Left lung (tissue), 10 donors: Measurements from ENCODE around the gene MICAL2. TPM values are rescaled to one million over a fixed set of nuclear protein-coding genes. Genes with fewer than 3 reads are reported as not detected.

Source experiments
- ATAC-seq: fragments of 200-7000 bp; cut with Tn5 transposase; one replicate; pipeline ENCODE4 v1.9.1; 2020; ENCODE audit warnings: moderate library complexity
- DNase-seq, 4 donors: peaks; one replicate each; pipeline ENCODE4 v3.0.0-alpha.2; 2013 to 2020
- H3K27ac ChIP-seq, 2 donors: fragments of 200-600 bp; sonication (generic) in 1 of 2; one replicate each; pipeline versions ENCODE4 v1.5.0 to v1.8.0; 2020 to 2021
- H3K27me3 ChIP-seq, 2 donors: fragments of 200-600 bp; sonication (generic) in 1 of 2; one replicate each; pipeline versions ENCODE4 v1.5.0 to v1.8.0; 2020 to 2021
- H3K36me3 ChIP-seq, 2 donors: fragments of 200-600 bp; sonication (generic) in 1 of 2; one replicate each; pipeline versions ENCODE4 v1.5.0 to v1.8.0; 2020 to 2021
- H3K4me1 ChIP-seq, 2 donors: fragments of 200-600 bp; one replicate each; pipeline ENCODE4 v1.8.0; 2021
- H3K4me3 ChIP-seq, 2 donors: fragments of 200-600 bp; sonication (generic) in 1 of 2; one replicate each; pipeline versions ENCODE4 v1.5.0 to v1.8.0; 2020 to 2021; ENCODE audit warnings: mild to moderate bottlenecking in 1 of 2
- H3K9me3 ChIP-seq, 2 donors: fragments of 200-600 bp; sonication (generic) in 1 of 2; one replicate each; pipeline versions ENCODE4 v1.5.0 to v1.8.0; 2020 to 2021
- intact Hi-C, 2 donors: fragments of 100-400 bp; cut with DNase I; formaldehyde crosslinking; loops; one replicate each; pipeline versions ENCODE4 v1.11.2 to v1.14.2; 2022
- polyA plus RNA-seq, 6 donors: library from polyadenylated mRNA; unstranded; fragments of 120-200 nt; gene quantifications; one replicate each; pipeline ENCODE4 v1.2.1, GENCODE V29; 2013; ENCODE audit not compliant: insufficient read length in 6 of 6
- total RNA-seq, 2 donors: library from RNA; stranded (reverse); fragmentation: NEBNext Ultra II Directional; extraction: Animal tissue kit (Norgen Biotek cat#: 25700); gene quantifications; one replicate each; pipeline ENCODE4 v1.2.1, GENCODE V29; 2021
- TF ChIP-seq, protein P1 (sequence below), 2 donors: fragments of 200-600 bp; sonication (generic) in 1 of 2; IDR thresholded peaks; one replicate each; pipeline versions ENCODE4 v1.5.0 to v1.8.0; 2021; ENCODE audit warnings: antibody characterized with exemption in 2 of 2
- donor health status: DM: no; HTN: yes; CAD: no.
- donor health status: DM: no; HTN: no; CAD: no.

The MICAL2 gene
- total and polyA plus RNA-seq, 8 donors = 49.8 to 293 (median 89.4) TPM

DNA sequence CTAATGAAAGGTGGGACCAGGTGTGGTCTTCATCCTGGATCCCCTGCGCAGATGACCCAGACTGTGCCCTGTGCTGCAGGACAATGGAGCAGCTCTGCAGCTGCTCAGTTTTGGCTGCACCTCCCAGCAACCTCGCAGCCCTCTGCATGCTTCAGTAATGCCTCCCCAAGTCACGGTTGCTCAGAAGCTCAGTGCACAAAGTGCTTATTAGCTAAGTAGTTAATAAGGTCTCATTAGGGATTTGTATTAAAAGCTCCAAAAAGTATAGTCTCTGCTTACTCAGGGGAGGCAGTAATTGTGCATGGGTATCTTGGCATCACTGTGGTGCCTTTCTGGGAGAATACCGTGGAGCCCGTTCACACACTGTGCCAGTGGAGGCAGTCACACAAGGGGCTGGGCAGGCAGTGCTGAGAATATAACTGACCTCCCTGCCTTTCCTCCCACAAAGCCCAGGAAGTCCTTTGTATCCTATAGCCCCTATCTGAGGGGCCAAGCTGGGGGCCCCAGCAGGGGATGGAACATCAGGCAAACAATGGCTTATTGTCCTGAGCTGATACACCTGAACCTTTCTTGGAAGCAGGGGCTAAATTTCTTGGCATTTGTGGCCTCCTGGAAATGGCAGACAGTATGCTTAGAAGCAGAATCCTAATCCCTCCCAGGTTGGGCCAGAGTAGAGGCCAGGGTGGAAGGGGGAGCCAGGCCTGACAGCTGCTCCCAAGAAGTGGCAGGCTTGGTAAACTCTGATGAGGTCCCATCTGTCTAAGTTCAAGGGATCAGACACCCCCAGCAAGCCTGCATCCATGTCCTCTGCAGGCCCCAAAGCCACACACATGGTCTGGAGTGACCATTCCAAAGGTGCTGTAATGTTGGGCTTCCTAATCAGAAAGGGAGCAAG lies 141.5 kb downstream of the MICAL2 start:
- TF ChIP-seq, protein P1, sequence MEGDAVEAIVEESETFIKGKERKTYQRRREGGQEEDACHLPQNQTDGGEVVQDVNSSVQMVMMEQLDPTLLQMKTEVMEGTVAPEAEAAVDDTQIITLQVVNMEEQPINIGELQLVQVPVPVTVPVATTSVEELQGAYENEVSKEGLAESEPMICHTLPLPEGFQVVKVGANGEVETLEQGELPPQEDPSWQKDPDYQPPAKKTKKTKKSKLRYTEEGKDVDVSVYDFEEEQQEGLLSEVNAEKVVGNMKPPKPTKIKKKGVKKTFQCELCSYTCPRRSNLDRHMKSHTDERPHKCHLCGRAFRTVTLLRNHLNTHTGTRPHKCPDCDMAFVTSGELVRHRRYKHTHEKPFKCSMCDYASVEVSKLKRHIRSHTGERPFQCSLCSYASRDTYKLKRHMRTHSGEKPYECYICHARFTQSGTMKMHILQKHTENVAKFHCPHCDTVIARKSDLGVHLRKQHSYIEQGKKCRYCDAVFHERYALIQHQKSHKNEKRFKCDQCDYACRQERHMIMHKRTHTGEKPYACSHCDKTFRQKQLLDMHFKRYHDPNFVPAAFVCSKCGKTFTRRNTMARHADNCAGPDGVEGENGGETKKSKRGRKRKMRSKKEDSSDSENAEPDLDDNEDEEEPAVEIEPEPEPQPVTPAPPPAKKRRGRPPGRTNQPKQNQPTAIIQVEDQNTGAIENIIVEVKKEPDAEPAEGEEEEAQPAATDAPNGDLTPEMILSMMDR (IDR thresholded peaks at IDR 0.05) = no peak
- no peak for DNase-seq
- Histone ChIP-seq H3K9me3 (no peaks in the 10 kb centered on the region), H3K27ac (no peak overlapping the region), H3K4me3 (no peak overlapping the region), H3K4me1 (peaks cover 0 to 9% of the 10 kb centered on the region in 2 donors), H3K36me3 (peaks cover 0 to 63% of the 10 kb centered on the region in 2 donors), H3K27me3 (no peaks in the 10 kb centered on the region)
- no peak for ATAC-seq
- intact Hi-C loops = loop anchor here in 1 of 2 donors (5.0 kb wide), 1 partner anchor 180 kb away; no protein-coding TSS in a partner anchor

DNA sequence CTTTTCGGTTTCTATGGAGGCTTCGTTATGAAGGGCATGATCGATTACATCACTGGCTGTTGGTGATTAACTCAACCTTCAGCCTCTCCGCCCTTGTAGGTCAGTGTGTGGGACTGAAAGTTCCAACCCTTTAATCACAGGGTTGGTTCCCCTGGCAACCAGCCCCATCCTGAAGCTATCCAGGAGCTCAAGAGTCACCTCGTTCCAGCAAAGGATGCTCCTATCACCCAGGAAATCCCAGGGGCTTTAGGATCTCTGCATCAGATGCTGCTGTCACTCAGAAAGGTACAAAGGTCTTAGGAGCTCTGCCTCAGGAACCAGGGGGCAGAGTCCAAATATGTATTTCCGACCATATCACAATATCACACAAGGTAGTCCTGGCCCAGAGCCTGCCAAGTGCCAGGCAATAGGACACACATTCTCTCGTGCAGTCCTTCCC lies 143.5 kb downstream of the MICAL2 start:
- intact Hi-C loops = loop anchor here in 1 of 2 donors (5.0 kb wide), 1 partner anchor 182 kb away; no protein-coding TSS in a partner anchor
- DNase-seq = no peak
- Histone ChIP-seq H3K36me3 (peaks cover 0 to 79% of the 10 kb centered on the region in 2 donors), H3K4me1 (peaks cover 0 to 4% of the 10 kb centered on the region in 2 donors), H3K4me3 (no peak overlapping the region), H3K27me3 (no peaks in the 10 kb centered on the region), H3K27ac (no peak overlapping the region), H3K9me3 (no peaks in the 10 kb centered on the region)
- TF ChIP-seq, protein P1 (IDR thresholded peaks at IDR 0.05) = no peak
- no peak for ATAC-seq

DNA sequence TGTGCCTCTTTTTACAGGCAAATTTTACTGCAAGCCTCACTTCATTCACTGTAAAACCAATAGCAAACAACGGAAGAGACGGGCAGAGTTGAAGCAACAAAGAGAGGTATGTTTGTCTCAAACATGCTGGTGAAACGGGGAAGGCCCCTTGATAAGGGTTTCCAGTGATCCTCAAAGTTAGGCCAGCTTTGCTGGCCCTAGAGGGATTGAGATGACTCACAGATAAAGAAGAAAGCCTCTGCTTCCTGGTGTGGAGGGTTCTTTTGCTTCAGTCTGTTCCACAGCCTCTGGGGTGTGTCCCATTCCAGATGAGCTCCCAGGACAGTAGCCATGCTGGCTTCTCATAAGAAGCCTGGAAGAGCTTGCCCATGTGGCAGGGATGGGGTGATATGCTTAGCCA lies 148.1 kb downstream of the MICAL2 start:
- H3K9me3 ChIP-seq = no peaks in the 10 kb centered on the region
- no peak for DNase-seq
- peak overlapping the region in 1 of 2 donors; percentile 9 for H3K27ac ChIP-seq
- H3K27me3 ChIP-seq = no peaks in the 10 kb centered on the region
- H3K36me3 ChIP-seq = peaks cover 6 to 90% of the 10 kb centered on the region in 2 donors
- ATAC-seq = peak; percentile 85
- no peak overlapping the region for H3K4me3 ChIP-seq
- intact Hi-C loops = no loop called here
- no peaks in the 10 kb centered on the region for H3K4me1 ChIP-seq
- TF ChIP-seq, protein P1 (IDR thresholded peaks at IDR 0.05) = no peak

DNA sequence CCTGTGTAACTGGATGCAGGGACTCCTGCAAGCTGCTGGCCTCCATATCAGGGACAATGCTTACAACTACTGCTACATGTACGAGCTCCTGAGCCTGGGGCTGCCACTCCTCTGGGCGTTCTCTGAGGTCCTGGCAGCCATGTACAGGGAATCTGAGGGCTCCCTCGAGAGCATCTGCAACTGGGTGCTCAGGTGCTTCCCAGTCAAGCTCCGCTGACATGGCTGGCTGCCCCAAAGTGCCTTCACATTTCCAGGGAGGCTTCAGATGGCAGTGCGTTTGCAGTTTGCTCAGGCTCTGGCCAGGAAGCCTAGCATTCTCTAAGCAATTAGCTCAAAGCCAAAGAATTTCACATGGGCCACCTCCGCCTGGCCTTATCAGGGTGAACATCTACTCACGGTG lies 149.6 kb downstream of the MICAL2 start:
- intact Hi-C loops = no loop called here
- Histone ChIP-seq H3K4me1 (no peaks in the 10 kb centered on the region), H3K27me3 (no peaks in the 10 kb centered on the region), H3K4me3 (no peak overlapping the region), H3K36me3 (peaks cover 6 to 95% of the 10 kb centered on the region in 2 donors), H3K27ac (no peak overlapping the region), H3K9me3 (no peaks in the 10 kb centered on the region)
- ATAC-seq (no peak), DNase-seq (no peak)
- TF ChIP-seq, protein P1 (IDR thresholded peaks at IDR 0.05) = no peak

DNA sequence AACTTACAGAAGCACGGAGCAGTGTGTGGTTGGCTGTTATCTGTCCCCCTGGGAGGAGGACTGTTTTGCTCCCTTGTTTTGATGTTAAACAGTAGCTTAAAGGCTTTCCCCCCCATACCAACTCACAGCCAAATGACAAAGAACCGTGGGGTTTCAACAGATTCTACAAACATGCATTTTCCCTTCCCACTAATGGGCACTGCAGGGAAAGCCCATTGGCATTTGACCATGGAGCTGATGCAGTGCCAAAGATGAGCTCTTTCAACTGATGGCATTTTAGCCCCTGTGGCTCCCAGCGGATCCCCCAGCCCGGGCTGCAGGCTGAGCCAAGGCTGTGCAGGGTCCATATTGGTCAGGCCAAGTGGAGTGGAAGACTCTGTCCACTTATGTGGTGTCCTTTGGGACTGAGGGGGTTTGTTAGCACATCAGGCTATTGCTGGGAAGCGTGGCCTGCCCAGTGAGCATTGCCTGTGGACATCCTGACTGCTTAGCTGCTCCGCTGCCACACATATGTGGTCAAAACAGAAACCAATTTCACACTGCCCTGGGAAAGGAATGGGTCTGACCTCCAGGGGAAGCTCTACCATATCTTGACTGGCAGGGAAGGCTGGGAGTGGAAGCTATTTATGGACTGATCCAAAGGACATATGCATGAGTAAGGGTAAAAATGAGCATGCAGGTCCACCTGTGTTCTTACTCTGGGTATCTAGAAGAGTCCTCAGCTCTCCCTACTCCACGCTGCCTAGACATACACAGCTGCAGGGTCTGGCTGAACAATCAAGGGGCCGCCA lies 150.5 kb downstream of the MICAL2 start:
- Histone ChIP-seq H3K36me3 (peaks cover 6 to 86% of the 10 kb centered on the region in 2 donors), H3K4me1 (no peaks in the 10 kb centered on the region), H3K9me3 (no peaks in the 10 kb centered on the region), H3K4me3 (no peak overlapping the region), H3K27me3 (no peaks in the 10 kb centered on the region), H3K27ac (no peak overlapping the region)
- ATAC-seq = no peak
- intact Hi-C loops = no loop called here
- TF ChIP-seq, protein P1 (IDR thresholded peaks at IDR 0.05) = no peak
- DNase-seq = no peak
